HG03521 (cell line): ENCODE results near the gene CCDC88B.

Experiments
- ATAC-seq: cut with Tn5 transposase; IDR thresholded peaks from one replicate; pipeline ENCODE4 v1.9.1; 2021; ENCODE audit warnings: mild to moderate bottlenecking, moderate library complexity; ENCODE audit not compliant: unreplicated experiment

Gene CCDC88B

DNA sequence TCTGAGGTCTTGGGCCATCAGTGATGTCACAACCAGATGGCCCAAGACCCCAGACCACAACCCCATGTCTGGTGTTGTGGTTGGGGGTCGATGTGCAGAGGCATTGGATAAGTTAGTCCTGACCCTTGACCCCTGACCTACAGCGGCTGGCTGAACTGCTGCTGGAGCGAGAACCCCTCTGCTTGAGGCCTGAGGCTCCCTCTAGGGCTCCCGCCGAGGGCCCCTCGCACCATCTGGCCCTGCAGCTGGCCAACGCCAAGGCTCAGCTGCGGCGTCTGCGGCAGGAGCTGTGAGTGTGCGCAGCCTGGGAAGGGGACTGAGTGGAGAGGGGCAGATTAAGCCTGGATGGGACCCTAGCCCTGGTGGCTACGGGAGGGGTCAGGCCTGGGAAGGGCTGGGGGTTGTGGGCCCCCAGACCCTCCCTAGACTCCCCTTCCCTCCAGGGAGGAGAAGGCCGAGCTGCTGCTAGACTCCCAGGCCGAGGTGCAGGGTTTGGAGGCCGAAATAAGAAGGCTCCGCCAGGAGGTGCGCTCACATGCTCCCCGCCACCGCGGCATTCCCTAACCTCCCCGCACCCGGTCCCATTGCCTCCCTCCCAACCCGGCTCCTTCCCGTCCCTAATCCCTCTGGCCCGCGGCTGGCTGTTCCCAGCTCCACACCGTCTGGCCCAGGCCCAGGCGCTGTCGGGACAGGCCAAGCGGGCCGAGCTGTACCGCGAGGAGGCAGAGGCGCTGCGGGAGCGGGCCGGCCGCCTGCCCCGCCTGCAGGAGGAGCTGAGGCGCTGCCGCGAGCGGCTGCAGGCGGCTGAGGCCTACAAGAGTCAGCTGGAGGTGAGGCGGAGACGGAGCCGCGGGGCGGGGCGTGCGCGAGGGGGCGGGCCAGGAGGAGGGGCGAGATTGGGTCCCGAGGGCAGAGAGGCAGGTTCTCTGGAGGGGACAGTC is 2.1 kb downstream of the CCDC88B start:
- ATAC-seq, result no peak

- ATAC-seq, result no peak
Measured at GRCh38 chr11:64342869-64343745, 3.1 kb downstream of the CCDC88B start.

DNA sequence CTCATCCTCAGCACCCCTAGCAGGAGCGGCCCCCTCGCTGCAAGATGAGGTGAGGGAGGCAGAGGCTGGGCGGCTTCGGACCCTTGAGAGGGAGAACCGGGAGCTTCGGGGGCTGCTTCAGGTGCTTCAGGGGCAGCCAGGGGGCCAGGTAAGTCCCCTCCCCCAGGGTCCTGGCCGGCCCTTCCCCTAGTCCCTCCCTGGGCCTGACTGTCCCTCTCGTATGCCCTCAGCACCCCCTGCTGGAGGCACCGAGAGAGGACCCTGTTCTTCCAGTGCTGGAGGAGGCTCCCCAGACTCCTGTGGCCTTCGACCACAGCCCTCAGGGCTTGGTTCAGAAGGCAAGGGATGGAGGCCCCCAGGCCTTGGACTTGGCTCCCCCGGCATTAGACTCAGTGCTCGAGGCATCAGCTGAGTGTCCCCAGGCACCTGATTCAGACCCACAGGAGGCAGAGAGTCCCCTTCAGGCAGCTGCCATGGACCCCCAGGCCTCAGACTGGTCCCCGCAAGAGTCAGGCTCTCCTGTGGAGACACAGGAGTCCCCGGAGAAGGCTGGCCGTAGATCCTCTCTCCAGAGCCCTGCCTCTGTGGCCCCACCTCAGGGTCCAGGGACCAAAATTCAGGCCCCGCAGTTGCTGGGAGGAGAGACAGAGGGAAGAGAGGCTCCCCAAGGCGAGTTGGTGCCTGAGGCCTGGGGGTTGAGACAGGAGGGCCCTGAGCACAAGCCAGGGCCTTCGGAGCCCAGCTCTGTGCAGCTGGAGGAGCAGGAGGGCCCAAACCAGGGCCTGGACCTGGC is 4.0 kb downstream of the CCDC88B start:
- no peak for ATAC-seq

DNA sequence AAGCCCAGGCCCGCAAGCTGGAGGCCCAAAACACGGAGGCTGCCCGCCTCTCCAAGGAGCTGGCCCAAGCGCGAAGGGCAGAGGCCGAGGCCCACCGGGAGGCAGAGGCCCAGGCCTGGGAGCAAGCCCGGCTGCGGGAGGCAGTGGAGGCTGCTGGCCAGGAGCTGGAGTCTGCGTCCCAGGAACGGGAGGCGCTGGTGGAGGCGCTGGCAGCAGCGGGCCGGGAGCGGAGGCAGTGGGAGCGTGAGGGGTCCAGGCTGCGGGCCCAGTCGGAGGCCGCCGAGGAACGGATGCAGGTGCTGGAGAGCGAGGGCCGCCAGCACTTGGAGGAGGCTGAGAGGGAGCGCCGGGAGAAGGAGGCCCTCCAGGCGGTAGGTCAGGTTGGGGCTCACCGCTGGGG is 4.8 kb downstream of the CCDC88B start:
- no peak for ATAC-seq

GRCh38 chr11:64347193-64347867 is 7.3 kb downstream of the CCDC88B start:
- no peak for ATAC-seq

DNA sequence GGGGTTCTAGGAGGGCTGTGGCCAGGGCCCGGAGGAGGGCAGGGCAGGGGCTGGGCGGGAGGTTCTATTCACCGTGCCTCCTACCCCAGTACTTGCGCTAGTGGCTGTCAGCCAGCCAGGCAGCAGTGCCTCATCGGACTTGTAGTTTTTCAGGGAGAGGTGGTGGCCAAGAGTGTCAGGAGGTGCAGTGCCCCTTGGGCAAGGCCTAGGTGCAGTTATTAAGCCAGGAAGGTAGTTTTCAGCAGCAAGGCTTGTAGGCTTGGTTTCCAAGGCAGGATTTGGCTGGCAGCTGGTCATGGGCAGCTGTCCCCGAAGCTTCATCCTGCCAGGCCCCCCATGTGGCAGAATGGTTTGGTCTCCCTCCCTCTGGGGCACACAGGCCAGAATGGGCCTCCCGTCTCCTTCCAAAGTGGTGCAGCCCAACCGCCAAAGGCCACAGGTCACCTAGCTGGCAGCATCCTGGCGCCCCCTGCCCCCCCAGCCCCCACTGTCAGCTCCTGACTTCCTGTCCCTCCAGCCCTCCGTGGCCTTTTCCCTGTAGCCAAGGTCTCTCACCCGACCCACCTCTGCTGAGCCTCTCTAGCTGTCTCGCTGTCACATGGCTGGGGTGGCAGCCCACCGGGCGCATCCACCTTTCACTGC is 8.5 kb downstream of the CCDC88B start:
- no peak for ATAC-seq

DNA sequence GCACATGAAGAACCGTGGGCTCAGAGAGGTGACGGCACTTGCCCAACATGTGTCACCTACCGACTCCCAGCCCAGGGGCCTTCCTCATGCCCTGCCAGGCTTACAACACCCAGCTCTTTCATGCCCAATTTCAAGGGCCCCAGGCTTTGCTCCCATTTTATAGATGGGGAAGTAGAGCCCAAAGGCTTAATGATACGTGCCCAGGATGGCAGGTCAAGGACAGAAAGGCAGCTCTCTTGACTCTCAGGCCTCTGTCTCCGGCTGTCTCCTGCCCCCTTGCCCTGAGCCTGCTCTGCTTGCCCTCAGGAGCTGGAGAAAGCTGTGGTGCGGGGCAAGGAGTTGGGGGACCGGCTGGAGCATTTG is 9.0 kb downstream of the CCDC88B start:
- ATAC-seq, result no peak

GRCh38 chr11:64349404-64349803 is 9.4 kb downstream of the CCDC88B start:
- ATAC-seq, result no peak

- ATAC-seq, result no peak
Measured at GRCh38 chr11:64351136-64351631, 11.2 kb downstream of the CCDC88B start.

DNA sequence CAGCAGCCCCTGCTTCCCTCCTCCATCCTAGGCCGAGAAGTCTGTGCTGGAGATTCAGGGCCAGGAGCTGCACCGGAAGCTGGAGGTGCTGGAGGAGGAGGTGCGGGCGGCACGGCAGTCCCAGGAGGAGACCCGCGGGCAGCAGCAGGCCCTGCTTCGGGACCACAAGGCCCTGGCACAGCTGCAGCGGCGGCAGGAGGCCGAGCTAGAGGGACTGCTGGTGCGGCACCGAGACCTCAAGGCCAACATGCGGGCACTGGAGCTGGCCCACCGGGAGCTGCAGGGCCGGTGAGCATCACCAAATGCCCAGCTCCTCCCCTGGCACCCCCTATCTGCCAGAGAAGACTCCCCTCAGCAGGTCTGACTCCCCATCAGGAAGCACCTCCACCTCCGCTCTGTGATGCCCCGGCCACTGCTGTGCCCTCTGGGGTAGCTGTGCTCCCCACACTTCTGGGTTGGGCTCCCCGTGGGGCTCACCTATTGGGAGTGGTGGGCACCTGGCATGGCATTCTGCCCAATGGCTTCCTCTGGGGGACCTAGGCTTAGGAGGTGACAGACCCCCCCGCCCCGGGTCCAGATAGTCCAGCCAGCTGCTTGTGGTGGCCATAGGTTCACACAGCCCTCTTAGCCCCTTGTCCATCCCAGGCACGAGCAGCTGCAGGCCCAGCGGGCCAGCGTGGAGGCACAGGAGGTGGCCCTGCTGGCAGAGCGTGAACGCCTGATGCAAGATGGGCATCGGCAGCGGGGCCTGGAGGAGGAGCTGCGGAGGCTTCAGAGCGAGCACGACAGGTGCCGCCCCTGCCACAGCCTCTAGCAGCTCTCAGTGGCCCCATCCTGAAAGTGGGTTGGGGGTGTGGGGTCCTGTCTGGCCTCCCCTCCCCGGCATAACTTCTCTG is 12.3 kb downstream of the CCDC88B start:
- no peak for ATAC-seq

DNA sequence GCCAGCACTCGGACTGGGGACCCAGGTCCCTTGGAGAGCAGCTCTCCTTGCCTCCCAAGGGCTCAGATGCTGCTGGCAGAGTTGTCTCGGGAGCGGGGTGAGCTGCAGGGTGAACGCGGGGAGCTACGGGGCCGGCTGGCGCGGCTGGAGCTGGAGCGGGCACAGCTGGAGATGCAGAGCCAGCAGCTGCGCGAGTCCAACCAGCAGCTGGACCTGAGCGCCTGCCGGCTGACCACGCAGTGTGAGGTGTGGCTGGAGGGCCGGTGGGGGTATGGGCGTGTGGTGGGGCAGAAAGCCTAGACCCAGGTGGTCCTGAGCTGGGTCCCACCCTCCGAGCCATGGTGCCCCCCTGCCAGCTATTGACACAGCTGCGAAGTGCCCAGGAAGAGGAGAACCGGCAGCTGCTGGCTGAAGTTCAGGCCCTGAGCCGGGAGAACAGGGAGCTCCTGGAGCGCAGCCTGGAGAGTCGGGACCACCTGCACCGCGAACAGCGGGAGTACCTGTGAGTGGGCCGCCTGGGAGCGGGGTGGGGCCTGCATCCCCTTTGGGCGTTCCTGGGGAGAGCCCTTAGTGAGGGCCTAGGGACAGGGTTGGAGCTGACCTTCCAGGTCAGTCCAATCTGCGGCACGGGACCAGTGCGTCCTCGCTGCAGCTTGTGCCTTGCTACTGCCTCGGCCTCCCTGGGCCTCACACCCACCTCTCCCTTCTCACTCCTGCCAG is 13.2 kb downstream of the CCDC88B start:
- no peak for ATAC-seq

GRCh38 chr11:64353715-64354506 is 13.9 kb downstream of the CCDC88B start:
- ATAC-seq, result no peak

DNA sequence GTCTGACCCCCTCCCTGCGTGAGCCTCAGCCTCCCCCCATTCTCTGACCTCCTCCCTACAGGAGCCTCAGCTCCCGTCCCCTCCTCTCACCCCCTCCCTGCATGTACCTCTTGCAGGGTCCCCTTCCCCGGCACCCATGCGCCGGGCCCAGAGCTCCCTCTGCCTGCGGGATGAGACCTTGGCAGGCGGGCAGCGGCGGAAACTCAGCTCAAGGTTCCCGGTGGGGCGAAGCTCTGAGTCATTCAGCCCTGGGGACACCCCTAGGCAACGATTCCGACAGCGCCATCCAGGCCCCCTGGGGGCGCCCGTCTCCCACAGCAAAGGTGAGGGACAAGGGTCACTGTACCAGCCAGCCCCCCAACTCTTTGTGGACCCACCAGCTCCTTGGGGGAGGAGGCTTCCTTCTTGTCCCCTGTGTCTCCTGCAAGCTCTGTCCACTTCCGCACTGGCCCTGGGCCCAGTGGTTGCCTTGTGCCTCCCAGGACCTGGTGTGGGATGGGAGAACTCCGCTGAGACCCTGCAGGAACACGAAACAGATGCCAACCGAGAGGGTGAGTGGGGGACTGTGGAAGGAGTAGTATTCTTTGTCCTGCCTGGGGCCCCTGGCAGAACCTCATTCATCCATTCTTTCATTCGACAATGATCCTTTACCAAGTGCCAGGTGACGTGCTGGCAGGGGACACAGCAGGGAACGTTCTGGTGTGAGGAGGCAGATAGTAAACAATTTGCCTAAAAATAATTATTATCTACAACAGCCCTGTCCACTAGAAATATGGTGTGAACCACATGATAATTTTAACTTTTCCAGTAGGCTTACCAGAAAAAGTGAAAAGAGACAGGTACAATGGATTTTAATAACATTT is 15.3 kb downstream of the CCDC88B start:
- ATAC-seq, result no peak

DNA sequence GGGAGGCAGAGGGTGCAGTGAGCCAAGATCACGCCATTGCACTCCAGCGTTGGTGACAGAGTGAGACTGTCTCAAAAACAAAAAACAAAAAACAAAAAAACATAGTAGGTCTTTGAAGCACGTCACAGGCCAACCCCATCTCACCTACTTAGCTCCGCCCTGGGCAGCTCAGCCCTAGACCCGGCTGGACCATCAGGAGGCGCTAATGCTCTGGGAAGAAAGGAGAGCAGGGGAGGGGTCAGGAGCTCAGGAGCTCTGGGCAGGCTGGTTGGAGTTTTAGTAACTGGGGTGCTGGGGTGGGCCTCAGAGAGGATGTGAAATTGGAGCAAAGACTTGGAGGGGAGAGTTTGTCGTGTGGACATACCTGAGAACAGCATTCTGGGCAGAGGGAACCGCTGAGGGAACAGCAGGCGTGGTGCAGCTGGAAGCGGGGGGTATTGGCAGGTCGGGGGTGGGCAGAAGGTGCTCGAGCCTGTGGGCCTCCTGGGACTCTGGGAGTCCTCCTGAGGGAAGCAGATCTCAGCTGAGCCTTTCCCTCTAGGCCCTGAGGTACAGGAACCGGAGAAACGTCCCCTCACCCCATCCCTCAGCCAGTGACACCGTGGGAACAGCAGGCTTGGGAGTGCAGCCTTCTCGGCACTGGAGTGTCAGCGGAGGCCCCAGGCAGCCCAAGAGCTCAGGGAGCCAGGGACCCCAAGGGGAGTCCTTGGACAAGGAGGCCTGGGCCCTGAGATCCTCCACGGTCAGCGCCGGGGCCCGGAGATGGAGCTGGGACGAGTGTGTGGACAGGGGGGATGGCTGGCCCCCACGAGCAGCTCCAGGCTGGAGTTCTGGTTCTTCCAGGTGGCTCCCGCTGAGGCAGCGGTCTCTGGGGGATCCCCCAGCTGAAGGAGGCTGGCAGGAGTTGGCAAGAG is 16.8 kb downstream of the CCDC88B start:
- ATAC-seq, result no peak

GRCh38 chr11:64357446-64357845 is 17.4 kb downstream of the CCDC88B start:
- no peak for ATAC-seq
